HL-60 (cell line): ENCODE measurements around the gene AZIN2.

Source experiments
- DNase-seq, 2 experiments: peaks; one replicate each; pipeline ENCODE4 v3.0.0-alpha.2; 2010 to 2020; ENCODE audit warnings: low read depth in 1 of 2, low spot score in 1 of 2
- H3K27ac ChIP-seq: fragments of 250-450 bp; sonication (Bioruptor Pico); replicated peaks from 2 replicates; pipeline ENCODE4 v1.5.1; 2020; ENCODE audit warnings: mild to moderate bottlenecking, moderate library complexity
- H3K27me3 ChIP-seq: fragments of 250-450 bp; sonication (Bioruptor Pico); 2 replicates; pipeline ENCODE4 v1.5.1; 2021; ENCODE audit warnings: mild to moderate bottlenecking, moderate library complexity; ENCODE audit not compliant: insufficient read depth, poor library complexity, severe bottlenecking
- H3K4me3 ChIP-seq: replicated peaks from 2 replicates; pipeline ENCODE4 v1.5.1; 2011; ENCODE audit warnings: mild to moderate bottlenecking, control low read depth, low read length; ENCODE audit not compliant: insufficient read depth
- GABPA ChIP-seq: IDR thresholded peaks from 2 replicates; pipeline ENCODE4 v1.6.1; 2012; ENCODE audit warnings: low read depth
- POLR2AphosphoS5 ChIP-seq: IDR thresholded peaks from 2 replicates; pipeline ENCODE4 v1.6.1; 2012; ENCODE audit warnings: low read depth
- SPI1 ChIP-seq: IDR thresholded peaks from 2 replicates; pipeline ENCODE4 v1.6.1; 2012; ENCODE audit warnings: low read depth, mild to moderate bottlenecking, borderline replicate concordance
- TF ChIP-seq, protein P1 (sequence below): IDR thresholded peaks from 2 replicates; pipeline ENCODE4 v1.6.1; 2012; ENCODE audit warnings: low read depth; ENCODE audit not compliant: insufficient replicate concordance
- TF ChIP-seq, protein P2 (sequence below): IDR thresholded peaks from one replicate; pipeline ENCODE4 v1.5.1; 2011; ENCODE audit warnings: low read length, control low read depth, inconsistent platforms; ENCODE audit not compliant: insufficient read depth

AZIN2 gene

DNA sequence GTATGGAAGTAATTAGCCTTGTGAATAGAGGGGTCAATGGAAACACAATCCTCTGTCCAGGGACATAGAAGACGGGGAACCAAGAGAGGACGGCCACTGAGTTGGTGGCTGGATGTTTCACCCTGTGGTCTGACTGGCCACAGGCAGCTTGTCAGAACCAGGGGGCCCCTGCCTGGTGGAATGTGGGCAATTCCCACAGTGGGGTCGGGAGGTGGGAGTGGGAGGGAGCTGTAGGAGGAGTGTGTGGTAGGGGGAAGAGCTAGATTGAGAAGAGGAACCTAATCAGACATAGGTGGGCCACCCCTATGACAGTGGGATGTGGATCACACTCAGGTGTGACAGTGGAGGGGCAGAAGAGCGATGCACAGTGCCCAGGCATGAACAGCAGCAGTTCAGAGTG, 69.6 kb downstream of the AZIN2 start:
- Histone ChIP-seq H3K27me3 (no peaks in the 10 kb centered on the region), H3K4me3 (no peak overlapping the region), H3K27ac (no peak overlapping the region)
- no peak for DNase-seq
- TF ChIP-seq POLR2AphosphoS5 (no peak), GABPA (no peak)

DNA sequence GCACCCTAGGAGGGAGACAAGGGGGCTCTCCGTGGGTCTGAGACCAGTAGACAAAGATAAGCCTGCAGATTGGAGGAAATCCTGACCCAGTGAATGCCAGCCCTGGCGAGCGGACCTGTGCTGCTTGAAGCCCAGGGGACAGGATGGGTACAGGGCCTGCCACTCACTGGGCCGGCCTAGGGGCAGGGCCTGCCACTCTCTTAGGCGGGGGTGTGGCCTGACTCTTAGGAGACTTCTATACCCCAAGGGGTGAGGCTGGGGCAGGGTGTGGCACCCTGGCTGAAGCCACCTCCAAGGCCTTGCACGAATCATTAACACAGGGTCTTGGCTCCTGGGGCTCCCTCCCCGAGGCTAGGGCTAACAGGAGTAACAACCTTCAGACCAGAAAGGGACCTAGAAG, 70.2 kb downstream of the AZIN2 start:
- no peak for DNase-seq
- Histone ChIP-seq H3K4me3 (no peak overlapping the region), H3K27me3 (no peaks in the 10 kb centered on the region), H3K27ac (no peak overlapping the region)
- TF ChIP-seq, protein P1, sequence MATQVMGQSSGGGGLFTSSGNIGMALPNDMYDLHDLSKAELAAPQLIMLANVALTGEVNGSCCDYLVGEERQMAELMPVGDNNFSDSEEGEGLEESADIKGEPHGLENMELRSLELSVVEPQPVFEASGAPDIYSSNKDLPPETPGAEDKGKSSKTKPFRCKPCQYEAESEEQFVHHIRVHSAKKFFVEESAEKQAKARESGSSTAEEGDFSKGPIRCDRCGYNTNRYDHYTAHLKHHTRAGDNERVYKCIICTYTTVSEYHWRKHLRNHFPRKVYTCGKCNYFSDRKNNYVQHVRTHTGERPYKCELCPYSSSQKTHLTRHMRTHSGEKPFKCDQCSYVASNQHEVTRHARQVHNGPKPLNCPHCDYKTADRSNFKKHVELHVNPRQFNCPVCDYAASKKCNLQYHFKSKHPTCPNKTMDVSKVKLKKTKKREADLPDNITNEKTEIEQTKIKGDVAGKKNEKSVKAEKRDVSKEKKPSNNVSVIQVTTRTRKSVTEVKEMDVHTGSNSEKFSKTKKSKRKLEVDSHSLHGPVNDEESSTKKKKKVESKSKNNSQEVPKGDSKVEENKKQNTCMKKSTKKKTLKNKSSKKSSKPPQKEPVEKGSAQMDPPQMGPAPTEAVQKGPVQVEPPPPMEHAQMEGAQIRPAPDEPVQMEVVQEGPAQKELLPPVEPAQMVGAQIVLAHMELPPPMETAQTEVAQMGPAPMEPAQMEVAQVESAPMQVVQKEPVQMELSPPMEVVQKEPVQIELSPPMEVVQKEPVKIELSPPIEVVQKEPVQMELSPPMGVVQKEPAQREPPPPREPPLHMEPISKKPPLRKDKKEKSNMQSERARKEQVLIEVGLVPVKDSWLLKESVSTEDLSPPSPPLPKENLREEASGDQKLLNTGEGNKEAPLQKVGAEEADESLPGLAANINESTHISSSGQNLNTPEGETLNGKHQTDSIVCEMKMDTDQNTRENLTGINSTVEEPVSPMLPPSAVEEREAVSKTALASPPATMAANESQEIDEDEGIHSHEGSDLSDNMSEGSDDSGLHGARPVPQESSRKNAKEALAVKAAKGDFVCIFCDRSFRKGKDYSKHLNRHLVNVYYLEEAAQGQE: no peak
- TF ChIP-seq, protein P2, sequence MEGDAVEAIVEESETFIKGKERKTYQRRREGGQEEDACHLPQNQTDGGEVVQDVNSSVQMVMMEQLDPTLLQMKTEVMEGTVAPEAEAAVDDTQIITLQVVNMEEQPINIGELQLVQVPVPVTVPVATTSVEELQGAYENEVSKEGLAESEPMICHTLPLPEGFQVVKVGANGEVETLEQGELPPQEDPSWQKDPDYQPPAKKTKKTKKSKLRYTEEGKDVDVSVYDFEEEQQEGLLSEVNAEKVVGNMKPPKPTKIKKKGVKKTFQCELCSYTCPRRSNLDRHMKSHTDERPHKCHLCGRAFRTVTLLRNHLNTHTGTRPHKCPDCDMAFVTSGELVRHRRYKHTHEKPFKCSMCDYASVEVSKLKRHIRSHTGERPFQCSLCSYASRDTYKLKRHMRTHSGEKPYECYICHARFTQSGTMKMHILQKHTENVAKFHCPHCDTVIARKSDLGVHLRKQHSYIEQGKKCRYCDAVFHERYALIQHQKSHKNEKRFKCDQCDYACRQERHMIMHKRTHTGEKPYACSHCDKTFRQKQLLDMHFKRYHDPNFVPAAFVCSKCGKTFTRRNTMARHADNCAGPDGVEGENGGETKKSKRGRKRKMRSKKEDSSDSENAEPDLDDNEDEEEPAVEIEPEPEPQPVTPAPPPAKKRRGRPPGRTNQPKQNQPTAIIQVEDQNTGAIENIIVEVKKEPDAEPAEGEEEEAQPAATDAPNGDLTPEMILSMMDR: no peak
- TF ChIP-seq POLR2AphosphoS5 (no peak), SPI1 (no peak), GABPA (no peak)

DNA sequence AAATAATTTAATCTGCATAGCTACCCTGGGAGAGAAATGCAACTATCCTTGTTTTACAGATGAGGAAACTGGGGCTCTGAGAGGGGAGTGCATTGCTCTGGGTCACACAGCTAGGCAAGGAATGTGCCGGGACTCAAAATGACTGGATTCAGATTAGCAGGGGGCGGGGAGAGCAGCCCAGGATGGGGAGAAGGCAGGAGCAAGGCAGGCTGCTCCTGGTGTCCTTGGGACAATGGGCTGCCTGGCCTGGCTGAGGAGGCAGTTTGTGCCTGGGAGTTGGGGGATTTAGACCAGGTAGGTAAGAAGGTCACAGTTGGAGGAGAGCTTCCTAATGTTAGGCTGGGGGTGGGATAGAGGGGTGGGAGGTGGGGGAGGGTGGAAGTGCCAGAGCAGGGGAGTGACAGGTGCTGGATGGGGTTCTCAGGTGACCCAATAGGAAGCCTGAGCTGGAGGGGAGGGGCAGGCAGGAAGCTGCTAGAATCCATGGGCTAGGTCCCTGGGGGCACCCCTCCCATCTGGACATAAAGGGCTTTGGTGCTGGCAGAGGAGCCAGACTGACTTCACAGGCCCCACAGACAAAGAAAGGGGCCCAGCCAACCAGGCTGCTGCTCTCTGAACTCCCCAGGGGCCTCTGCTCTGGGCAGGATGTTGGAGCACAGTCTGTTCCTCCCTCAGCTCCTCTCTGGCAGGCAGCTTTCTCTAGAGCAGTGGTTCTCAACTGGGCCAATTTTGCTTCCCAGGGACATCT, 71.9 kb downstream of the AZIN2 start:
- no peak overlapping the region for H3K27ac ChIP-seq
- TF ChIP-seq, protein P2: no peak
- TF ChIP-seq POLR2AphosphoS5 (no peak), GABPA (no peak), SPI1 (no peak)
- TF ChIP-seq, protein P1: no peak
- no peak overlapping the region for H3K4me3 ChIP-seq
- no peak for DNase-seq
- H3K27me3 ChIP-seq: no peaks in the 10 kb centered on the region

DNA sequence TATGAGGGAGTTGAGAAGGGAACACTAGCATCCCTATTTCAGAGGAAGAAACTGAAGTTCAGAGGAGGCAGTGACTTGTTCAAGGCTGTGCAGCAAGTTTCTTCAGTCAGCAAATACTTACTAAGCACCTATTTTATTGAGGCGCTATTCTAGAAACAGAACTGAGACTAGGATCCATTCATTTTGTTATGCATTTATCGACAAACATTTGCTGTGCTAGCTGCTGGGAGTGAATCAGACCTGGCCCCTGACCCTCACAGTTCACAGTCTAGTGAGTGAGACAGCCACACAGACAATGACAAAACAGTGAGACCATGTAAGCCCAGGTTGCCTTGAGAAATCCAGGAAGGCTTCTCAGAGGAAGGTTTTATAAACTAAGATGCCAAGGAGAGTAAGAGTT, 72.7 kb downstream of the AZIN2 start:
- DNase-seq: no peak
- Histone ChIP-seq H3K27me3 (no peaks in the 10 kb centered on the region), H3K4me3 (no peak overlapping the region), H3K27ac (no peak overlapping the region)
- TF ChIP-seq GABPA (no peak), SPI1 (no peak), POLR2AphosphoS5 (no peak)
